KOPT-K1 (cell line): ENCODE results near the gene CENPN.
A peak's percentile ranks its signal among the peaks of the same experiment; 100 is the strongest.

Source experiments
- H3K27ac ChIP-seq: fragments of 200-600 bp; sonication (generic); 2 replicates; pipeline ENCODE4 v1.5.1; 2016; ENCODE audit warnings: antibody characterized with exemption, mild to moderate bottlenecking, low read depth, low read length; ENCODE audit not compliant: poor library complexity, severe bottlenecking
- H3K36me3 ChIP-seq: fragments of 200-600 bp; sonication (generic); 2 replicates; pipeline ENCODE4 v1.5.1; 2017; ENCODE audit warnings: antibody characterized with exemption, mild to moderate bottlenecking, low read length, moderate library complexity; ENCODE audit not compliant: insufficient read depth
- H3K9me3 ChIP-seq: fragments of 200-600 bp; sonication (generic); 2 replicates; pipeline ENCODE4 v1.5.1; 2017; ENCODE audit warnings: antibody characterized with exemption, low read length, mild to moderate bottlenecking; ENCODE audit not compliant: insufficient read depth, poor library complexity, severe bottlenecking

CENPN gene

GRCh38 chr16:81070979-81071378 lies 64.0 kb downstream of the CENPN start:
- Histone ChIP-seq H3K9me3 (no peaks in the 10 kb centered on the region), H3K36me3 (no peaks in the 10 kb centered on the region), H3K27ac (no peak overlapping the region)

- Histone ChIP-seq H3K36me3 (no peaks in the 10 kb centered on the region), H3K27ac (no peak overlapping the region), H3K9me3 (no peaks in the 10 kb centered on the region)
These were observed 64.8 kb downstream of the CENPN start for GRCh38 chr16:81071805-81072204.

- no peaks in the 10 kb centered on the region for H3K9me3 ChIP-seq
- H3K27ac ChIP-seq = no peak overlapping the region
- no peaks in the 10 kb centered on the region for H3K36me3 ChIP-seq
These were observed 66.7 kb downstream of the CENPN start for GRCh38 chr16:81073560-81074330.

GRCh38 chr16:81076566-81077075 lies 69.6 kb downstream of the CENPN start:
- peak overlapping the region; percentile 58 for H3K27ac ChIP-seq
- no peaks in the 10 kb centered on the region for H3K9me3 ChIP-seq
- H3K36me3 ChIP-seq = peaks cover 4% of the 10 kb centered on the region; the same call in 1 of the 2 replicates

GRCh38 chr16:81077076-81077940 lies 70.3 kb downstream of the CENPN start, which contains the start of gene C16orf46:
Gene C16orf46 (minus strand): TSS chr16:81077238. CDS start chr16:81063955, 13,283 bp downstream.
- peak within 1 kb of the TSS; percentile 58 for H3K27ac ChIP-seq
- no peaks in the 10 kb centered on the region for H3K9me3 ChIP-seq
- peaks cover 4% of the 10 kb centered on the region; the same call in 1 of the 2 replicates for H3K36me3 ChIP-seq

GRCh38 chr16:81080233-81080632 lies 73.2 kb downstream of the CENPN start:
- H3K36me3 ChIP-seq = peaks cover 18% of the 10 kb centered on the region
- H3K27ac ChIP-seq = no peak overlapping the region
- no peaks in the 10 kb centered on the region for H3K9me3 ChIP-seq

GRCh38 chr16:81081014-81081413 lies 74.0 kb downstream of the CENPN start:
- H3K36me3 ChIP-seq = peaks cover 21% of the 10 kb centered on the region
- no peaks in the 10 kb centered on the region for H3K9me3 ChIP-seq
- H3K27ac ChIP-seq = no peak overlapping the region
